Activated CD4-positive, alpha-beta T cell treated with anti-CD3 and anti-CD28 coated beads, Interleukin-2, amount 50 U/mL, for 48 hours (primary cell): ENCODE data around the gene ZBTB7B.

Source experiments
- DNase-seq, 2 experiments: peaks; one replicate each; pipeline ENCODE4 v3.0.0-alpha.2; 2020

Gene ZBTB7B

DNA sequence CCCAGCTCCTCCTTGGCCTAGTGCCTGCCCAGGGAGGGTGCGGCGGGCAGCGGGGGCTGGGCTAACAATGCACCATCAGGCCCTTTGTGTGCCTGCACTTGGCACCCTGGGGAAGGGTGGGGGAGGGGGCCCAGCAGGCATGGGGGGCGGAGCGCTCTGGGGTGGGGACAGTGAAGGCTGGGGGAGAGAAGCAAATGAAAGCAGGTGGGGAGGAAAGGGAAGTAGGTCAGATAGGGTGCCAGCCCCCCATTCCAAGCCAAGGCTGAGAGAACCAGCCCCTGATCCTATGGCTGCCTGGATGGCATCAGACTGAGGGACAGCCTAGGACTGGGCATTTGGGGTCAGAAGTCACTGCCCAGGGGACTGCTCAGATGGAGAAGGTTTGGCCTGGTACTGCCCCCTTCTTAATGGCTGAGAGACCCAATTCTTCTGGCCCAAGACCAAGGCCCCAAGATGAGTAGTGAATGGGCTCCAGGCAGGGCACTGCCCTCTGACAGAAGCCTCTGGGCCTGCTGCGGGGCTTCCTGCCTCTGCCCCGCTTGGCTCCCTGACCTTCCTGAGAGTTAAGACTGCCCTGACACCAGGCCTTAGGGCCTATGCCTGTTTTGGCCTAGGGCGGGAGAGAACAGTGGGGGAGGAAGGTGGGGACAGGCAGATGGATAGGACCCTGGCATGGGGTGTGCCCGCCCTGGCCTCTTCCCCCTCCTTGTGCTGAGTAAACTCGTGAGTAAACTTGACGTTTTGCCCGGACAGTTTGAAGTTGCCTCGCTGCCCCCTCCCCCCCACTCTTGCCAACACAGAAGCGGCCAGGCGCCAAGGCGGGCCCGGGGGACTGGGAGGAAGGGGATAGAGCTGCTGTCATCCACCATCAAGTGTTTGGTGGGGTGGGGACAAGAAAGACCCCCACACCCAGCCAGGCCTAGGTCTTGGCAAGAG is 2.7 kb downstream of the ZBTB7B start:
- DNase-seq: peak in 1 of 2 experiments; percentile 37

DNA sequence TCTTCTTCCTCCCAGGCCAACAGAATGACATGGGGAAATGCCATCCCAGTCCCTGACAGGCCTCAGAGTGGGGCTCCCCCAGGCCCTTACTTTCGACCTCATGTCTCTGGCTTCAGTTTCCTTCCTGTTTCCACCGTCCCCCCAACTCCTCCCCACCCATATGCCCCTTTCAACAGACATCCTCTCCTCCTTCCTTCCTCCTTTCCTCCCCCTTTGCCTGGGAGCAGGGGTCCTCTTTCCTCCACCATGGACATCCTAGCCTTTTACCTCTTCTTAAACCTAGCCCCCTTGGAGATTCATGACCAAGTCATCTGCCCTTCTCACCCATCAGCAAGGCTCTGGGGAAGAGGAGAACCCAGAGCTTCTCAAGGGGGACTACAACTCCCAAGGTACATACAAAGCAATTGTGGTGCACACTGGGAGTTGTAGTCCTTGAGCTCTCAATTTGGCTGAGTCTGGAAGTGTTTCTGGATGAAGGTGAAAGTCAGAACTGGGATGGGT is 4.0 kb downstream of the ZBTB7B start:
- DNase-seq: peak; percentile 59 to 68

DNA sequence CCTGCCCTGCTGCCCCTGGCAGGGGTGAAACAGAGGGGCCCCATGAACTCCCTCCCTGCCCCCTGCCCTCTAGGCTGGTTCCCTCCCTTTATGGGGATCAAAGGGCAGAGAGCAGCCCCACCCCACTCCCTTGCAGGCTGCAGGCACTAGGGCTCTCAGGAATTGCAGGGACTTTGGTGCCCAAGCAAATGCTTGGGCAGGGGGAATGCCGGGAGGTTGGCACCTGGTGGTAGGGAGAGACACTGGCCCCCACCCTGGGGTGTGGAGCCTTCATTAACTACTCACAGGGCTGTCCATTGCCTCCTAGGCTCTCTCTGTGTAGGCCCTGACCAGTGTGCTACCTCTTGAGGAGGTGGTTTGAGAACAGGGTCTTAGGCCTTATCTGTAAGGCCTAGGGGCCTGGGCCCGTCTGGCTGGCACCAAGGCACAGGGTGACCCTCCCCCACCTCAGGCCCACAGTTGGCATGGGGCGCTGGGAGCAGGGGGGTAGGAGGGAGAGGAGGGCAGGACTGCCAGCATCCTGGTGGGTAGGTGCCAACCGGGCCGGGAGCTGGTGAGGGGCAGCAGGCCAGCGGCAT is 4.7 kb downstream of the ZBTB7B start:
- DNase-seq: no peak

DNA sequence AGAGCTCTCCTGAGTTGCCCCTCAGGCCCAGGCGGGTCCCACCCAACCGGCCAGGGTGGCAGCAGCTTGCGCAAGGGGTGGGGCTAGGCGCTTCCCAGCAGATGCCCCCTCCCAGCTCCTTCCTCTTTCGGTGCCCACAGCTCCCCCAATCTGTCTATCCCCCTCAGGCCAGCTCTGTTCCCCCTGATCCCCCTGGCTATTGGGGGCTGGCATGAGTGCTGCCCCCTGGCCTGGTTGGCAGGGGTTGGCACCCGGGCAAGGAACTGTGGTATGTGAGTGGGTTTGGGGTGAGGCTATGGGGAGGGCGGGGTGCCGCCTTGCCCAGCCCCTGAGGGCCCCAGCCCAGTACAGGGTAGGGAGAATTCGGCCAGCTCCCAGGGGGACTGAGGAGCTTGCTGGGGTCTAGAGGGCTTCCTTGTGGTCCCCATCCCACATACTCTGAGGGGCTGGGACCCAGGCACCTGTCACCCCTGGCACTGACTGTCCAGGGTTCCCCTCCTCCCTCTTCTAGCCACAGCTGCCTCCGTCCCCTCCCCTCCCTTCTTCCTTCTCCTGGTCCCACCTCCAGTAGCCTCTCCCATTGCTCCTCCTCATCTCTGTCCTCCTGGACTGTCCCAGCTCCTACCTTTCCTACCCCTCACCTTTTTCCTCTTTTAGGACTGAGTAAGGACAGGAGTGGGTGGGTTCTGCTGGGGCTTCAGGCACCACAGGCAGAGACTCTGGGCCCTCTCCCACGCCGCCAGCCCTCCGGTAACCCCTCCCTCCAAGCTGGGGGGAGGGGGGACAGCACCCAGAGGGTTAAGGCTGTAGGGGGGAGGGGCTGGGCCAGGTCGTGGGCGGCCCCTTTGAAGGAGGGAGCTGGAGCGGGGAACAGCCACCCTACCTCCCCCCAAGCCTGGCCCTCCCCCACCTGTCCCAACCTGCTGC is 5.7 kb downstream of the ZBTB7B start:
- peak; percentile 90 to 93 for DNase-seq

DNA sequence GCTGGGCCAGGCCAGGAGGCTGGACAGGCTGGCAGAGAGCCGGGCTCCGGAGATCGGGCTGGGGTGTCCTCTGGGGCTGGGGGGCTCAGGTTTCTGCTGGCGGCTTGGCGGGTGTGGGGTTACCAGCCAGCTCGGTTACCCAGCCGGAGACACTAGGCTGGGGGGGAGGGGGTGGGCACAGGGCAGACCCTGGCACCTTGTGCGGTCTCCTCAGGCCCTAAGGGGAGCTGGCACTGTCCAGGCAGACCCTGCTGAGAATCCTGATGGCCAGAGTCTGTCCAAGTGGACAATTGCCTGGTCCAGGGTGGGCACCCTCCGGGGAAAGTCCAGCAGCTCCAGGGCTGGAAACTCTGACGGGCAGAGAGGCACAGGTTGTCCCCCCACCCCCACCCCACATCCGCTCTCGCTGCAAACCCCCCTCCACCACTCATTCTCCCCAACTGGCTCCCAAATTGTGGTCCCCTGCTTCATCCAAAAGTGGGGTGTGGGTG is 6.7 kb downstream of the ZBTB7B start:
- DNase-seq: peak; percentile 56 to 66

DNA sequence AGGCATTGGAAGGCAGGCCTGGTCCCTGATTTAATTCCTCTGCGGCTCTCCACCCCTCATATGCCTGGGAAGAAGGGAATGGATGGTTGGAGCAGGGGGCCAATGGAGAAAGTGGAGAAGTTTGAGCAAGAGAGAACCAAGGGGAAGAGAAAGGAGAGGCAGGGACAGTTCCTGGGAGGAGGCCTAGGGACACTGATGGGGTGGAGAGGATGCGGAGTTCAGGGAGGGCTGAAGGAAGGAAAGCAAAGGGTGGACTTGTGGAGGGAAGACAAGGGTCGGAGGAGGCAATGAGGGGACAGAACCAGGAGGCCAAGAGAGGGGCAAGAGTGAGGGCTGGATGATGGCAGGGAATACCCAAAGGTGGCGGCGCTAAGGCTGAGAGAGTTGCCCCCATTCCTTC is 7.1 kb downstream of the ZBTB7B start:
- DNase-seq: no peak

DNA sequence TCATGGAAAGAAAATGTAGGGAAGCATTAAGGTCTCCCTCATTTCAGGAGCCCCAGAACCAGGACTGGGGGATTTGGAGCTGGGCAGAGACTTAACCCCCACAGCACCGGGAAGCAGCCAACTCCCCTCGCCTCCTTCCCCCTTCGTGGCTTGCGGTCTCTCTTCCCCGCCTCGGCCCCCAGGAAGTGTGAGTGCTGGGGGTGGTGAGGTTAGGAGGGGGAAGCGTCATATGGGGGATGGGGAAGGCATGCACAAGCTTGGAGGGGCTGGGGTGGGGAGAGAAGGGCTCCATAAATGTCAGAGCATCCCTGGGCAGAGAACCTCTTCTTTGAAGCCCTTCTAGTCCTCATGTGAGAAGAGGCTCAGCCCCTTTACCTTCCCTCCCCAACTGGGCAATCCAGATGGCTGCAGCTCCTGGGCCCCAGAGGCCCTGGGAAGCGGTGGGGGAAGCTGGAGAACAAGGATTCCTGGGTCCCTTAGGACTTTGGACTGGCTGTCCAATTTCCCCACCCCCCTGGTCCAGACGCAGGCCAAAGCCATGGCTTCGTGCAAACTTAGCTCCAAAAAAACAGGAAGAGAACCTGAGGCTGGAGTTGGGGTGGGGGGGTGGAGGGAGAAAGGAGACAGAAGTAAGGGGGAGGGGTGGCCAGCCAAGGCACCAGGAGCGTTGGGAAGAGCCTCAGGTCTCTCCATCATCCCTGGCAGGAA is 7.8 kb downstream of the ZBTB7B start:
- peak; percentile 57 to 67 for DNase-seq

DNA sequence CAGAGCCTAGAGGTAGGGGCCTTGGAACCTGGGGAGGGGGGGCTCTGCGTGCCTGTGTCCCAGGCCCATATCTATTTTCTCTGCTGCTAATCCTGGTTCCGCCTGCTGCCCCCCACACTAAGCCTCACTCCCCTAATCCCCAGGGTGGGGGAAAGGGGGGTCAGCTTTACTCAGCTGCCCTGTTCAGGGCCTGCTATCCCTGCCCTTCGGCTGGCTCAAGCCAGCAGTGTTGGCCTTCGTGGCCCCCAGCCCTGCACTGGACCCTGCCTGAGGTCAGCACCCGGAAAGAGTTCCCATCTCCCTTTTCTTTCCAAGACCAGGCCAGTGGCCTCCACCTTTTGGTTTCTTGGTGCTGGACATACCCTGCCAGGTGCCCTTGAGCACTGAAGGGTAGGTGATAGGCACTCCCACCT is 8.4 kb downstream of the ZBTB7B start:
- DNase-seq: no peak

DNA sequence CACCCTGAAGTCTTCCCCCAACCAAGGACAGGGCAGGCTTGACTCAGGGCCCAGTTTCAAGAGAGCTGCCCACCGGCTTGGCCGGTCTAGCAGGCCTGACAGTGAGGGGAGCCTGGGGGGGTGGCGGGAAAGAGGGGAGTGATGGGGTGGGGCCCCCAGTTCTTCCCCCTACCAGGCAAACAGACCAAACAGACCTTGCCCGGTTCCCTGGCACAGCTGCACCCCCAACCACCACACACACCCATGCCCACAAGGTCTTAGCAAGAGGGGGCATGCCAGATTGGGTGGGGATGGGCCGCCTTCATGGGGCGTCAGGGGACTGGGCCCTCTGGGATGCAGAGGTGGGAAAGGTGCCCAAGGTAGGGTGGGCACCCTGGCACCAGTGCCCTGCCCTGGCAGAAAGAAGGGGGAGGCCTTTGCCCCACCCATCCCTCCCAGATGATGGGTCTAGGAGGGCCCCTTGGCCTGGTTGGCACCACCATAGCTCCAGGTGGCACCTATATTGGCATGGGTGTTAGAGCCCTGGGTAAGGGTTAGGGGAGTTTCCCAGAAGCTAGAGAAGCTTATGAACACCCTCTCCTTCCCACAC is 8.9 kb downstream of the ZBTB7B start:
- no peak for DNase-seq

DNA sequence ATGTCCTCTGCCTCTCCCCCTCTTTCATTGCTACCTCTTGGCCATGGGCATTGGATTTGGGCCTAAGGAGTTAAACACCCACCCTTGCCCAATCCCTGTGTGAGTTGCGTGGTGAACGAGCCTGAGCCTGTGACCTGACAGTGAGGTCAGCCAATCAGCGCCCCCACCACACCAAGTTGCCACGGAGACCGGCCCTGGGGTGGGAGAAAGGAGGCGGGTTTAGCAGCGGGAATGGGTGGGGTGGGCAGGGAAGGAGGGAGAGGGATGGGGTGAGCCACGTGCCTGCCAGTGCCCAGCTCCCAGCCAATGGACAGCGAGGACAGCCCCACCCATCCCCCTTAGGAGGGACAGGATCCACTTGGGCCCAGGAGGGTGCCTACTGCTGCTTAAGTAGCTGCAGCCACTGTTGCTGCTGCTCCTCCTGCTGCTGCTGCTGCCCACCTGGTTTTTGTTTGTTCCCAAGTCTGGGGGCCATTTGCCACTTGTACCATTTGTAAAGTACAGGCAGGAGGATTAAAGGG is 9.5 kb downstream of the ZBTB7B start:
- DNase-seq: peak; percentile 61 to 69

DNA sequence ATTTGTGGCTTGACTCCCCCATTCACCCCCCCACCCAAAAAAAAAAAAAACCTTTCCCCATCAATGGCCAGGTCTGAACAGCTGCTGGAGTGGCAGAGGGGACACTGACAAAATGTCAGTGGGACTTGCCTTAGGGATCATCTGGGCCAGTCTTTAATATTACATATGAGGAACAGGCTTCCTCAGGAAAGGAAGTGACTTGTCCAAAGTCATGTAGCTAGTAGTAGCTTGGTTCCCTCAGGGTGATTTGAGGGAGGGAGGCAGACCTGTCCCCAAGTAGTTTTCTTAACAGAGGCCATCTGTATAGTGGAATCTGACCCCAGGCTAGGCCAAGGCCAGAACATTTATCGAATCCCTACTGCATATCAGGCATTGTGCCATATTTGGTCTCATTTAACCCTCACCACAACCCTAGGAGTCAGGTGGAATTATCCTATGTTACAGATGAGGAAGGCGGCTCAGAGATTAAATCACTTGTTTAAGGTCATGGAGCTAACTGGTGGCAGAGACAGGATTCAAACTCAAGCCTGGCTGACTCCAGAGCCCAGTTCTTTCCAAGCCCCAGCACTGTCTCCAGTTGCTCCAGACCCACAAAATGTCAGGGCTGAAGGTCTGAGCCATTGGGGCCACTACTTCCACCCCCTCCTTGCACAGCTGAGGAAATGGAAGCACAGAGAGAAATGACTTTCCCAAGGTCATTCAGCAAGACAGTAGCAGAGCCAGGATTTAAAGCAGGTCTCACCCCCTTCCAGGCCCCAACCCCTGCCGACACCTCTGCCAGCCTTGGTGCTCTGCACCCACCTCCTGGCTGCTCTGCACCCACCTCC is 10.4 kb downstream of the ZBTB7B start:
- DNase-seq: peak in 1 of 2 experiments; percentile 15

DNA sequence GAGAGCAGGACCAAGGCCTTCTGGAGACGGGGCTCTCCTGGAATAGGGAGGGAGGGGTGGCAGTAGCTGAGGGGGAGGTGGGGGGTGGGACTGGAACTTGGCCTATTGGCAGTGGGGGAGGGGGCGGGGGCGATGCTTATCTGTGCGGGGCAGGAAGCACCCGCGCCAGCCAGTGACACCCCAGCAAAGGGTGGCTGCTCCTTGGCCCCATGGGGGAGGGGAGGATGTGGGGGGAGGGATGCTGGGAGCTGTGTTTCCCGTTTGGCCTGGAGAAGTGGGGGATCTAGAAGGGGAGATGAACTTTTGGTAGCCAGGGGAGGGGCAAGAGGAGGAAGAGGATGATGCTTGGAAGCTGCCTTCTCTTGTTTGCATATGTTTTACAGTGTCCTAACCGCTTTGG is 11.0 kb downstream of the ZBTB7B start:
- DNase-seq: peak in 1 of 2 experiments; percentile 25

DNA sequence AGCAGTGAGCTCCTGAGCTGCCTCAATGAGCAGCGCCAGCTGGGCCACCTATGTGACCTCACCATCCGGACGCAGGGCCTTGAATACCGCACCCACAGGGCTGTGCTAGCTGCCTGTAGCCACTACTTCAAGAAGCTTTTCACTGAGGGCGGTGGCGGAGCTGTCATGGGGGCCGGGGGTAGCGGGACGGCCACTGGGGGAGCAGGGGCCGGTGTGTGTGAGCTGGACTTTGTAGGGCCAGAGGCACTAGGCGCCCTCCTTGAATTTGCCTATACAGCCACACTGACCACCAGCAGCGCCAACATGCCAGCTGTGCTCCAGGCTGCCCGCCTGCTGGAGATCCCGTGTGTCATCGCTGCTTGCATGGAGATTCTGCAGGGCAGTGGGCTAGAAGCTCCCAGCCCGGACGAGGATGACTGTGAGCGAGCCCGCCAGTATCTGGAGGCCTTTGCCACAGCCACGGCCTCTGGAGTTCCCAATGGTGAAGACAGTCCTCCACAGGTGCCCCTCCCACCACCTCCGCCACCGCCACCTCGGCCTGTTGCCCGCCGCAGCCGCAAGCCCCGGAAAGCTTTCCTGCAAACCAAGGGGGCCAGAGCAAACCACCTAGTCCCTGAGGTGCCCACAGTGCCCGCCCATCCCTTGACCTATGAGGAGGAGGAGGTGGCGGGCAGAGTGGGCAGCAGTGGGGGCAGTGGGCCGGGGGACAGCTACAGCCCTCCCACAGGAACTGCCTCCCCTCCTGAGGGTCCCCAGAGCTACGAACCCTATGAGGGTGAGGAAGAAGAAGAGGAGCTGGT is 12.3 kb downstream of the ZBTB7B start:
- no peak for DNase-seq

DNA sequence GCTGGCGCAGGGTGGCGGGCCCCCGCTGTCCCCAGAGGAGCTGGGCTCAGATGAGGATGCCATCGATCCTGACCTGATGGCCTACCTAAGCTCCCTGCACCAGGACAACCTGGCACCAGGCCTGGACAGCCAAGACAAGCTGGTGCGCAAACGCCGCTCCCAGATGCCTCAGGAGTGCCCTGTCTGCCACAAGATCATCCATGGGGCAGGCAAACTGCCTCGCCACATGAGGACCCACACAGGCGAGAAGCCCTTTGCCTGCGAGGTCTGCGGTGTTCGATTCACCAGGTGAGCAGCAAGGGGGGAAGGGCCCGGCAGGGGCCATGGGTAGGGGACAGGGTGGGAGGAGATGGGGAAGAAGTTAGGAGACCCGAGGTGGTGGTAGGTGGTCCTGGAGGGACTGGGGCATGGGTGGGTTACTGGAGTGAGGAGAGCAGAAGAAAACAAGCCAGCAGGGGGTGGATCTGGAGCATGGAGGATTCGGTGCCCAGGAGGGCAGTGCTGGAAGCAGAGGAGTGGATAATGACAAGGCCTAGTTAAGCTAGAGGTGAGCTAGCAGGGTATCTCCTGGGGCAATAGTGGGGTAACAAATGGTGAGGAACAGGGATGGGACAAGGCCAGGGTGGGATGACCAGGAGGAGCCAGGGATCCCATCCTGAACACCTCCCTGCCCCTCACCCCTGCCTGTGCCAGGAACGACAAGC is 13.1 kb downstream of the ZBTB7B start:
- peak in 1 of 2 experiments; percentile 12 for DNase-seq

DNA sequence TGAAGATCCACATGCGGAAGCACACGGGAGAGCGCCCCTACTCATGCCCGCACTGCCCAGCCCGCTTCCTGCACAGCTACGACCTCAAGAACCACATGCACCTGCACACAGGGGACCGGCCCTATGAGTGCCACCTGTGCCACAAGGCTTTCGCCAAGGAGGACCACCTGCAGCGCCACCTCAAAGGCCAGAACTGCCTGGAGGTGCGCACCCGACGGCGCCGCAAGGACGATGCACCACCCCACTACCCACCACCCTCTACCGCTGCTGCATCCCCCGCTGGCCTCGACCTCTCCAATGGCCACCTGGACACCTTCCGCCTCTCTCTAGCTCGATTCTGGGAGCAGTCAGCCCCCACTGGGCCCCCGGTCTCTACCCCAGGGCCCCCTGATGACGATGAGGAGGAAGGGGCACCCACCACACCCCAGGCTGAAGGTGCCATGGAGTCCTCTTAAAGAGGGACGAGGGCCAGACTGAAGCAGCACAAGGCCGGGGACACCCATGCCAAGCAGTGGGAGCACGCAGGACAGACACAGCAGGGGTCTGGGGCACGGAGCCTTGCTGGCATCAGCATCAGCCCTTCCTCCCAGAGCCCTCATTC is 13.7 kb downstream of the ZBTB7B start:
- DNase-seq: peak in 1 of 2 experiments; percentile 28

DNA sequence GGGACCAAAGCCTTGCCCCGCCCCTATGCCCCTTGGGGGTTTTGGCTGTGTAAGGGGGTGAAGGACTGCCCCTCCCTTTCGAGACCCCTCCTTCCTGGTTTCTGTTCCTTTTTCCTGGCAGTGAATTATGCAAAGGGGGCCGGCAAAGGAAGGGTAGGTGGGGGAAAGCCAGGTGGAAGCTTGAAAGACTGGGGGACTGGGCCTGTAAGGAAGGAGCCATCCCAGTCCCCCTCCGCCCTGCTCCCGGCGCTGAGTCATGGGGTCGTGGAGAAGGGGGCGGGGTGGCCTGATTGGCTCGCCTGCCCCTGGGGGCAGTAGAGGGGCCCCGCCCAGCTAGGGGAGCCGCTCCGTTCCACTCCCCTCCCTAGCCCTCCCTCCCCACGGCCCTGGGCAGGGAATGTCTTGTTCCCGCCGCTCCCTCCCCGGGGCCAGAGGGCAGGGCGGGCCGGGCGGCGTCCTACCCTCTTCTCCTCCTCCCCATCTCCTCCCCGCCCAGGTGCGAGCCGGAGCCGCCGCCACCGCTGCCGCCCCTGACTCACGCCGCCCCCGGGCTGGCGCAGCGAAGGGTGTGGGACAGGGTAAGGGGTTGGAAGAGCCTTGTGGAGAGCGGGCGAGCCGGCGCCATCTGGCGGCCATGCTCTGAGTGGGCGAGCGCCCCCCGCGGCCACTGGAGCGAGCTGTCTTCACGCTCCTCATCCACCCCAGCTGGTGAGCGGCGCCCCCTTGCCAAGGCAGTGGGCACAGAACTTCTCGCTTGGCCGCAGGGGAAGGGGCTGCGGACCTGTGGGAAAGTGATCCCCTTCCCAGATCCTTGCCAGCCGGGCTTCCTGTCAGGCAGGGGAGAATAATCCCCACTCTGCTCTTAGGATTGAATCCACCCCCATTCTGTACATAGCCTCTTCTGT is 14.7 kb downstream of the ZBTB7B start:
- peak; percentile 92 to 94 for DNase-seq

DNA sequence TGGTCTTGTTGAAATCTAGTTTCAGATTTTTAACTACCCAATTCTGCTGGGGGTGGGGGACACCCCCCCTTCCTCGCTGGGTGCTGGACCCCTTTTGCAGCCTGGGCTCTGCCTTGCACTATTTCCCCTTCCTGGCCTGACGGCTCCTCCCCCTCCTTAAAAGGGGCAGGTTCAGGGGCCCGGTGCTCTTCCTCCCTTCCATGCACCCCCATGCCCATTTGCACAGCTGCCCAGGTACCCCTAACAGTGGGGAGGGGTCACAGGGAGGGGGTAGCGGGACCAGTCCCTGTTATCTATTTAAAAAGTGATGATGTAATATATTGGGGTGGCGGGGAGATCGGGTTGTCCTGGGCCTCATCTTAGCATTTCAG is 15.3 kb downstream of the ZBTB7B start:
- DNase-seq: peak in 1 of 2 experiments; percentile 16
